Skeletal muscle satellite cell (primary cell): ENCODE results near the gene RPS19BP1.

Experiments
- H3K27me3 ChIP-seq: 2 replicates; pipeline ENCODE4 v1.7.0; 2013; ENCODE audit warnings: low read length; ENCODE audit not compliant: control insufficient read depth, insufficient read depth
- H3K36me3 ChIP-seq: 2 replicates; pipeline ENCODE4 v1.7.0; 2013; ENCODE audit warnings: mild to moderate bottlenecking, control low read depth, low read length; ENCODE audit not compliant: insufficient read depth
- H3K4me1 ChIP-seq: 2 replicates; pipeline ENCODE4 v1.7.0; 2013; ENCODE audit warnings: low read length; ENCODE audit not compliant: control insufficient read depth, insufficient read depth
- H3K4me2 ChIP-seq: 2 replicates; pipeline ENCODE4 v1.7.0; 2013; ENCODE audit warnings: mild to moderate bottlenecking, low read length
- H3K4me3 ChIP-seq: 2 replicates; pipeline ENCODE4 v1.7.0; 2013; ENCODE audit warnings: low read length
- H3K9ac ChIP-seq: 2 replicates; pipeline ENCODE4 v1.7.0; 2013; ENCODE audit warnings: mild to moderate bottlenecking, low read depth, low read length, moderate library complexity
- H3K9me3 ChIP-seq: replicated peaks from 2 replicates; pipeline ENCODE4 v1.7.0; 2013; ENCODE audit warnings: mild to moderate bottlenecking, control low read depth, low read length

Gene RPS19BP1

DNA sequence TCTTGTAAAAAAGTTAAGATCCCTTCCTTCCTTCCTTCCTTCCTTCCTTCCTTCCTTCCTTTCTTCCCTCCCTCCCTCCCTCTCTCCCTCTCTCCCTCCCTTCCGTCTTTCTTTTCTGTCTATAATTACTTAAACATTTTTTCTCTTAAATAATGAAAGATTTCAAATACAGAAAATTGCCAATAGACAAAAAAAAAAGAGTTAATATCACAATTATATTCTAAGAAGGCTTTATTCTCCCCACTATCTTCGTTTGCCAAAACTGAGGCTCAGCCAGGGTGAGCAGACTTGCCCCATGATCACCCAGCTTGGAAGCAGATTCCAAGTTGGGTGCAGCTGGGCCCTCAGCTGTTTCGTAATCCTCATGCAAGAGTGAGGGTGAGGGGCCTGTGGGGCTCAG, 37.7 kb upstream of the RPS19BP1 start:
- Histone ChIP-seq H3K4me1 (peaks cover 10% of the 10 kb centered on the region), H3K27me3 (peaks cover 18% of the 10 kb centered on the region), H3K36me3 (no peaks in the 10 kb centered on the region), H3K9me3 (no peaks in the 10 kb centered on the region), H3K4me3 (no peak overlapping the region), H3K9ac (no peak overlapping the region), H3K4me2 (no peak overlapping the region)

DNA sequence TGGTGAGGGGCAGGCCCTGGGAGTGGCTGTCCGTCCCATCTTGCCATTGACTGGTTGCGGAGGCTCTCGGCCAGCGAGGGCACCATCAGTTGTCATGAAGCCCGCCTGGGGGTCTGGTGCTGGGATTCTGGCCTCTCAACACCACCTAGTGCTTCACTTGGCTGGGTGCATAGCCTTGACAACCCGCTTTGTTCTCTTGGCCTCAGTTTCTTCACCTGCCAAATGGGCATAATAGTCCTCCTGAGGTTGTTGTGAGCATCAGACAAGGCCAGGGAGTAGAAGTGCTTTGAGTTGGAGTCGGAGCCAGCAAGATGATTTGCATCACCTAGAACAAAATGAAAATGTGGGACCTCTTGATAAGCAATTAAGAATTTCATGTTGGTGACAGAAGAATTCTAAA, 36.5 kb upstream of the RPS19BP1 start:
- no peaks in the 10 kb centered on the region for H3K9me3 ChIP-seq
- H3K27me3 ChIP-seq, result peaks cover 18% of the 10 kb centered on the region
- no peaks in the 10 kb centered on the region for H3K36me3 ChIP-seq
- no peak overlapping the region for H3K9ac ChIP-seq
- no peak overlapping the region for H3K4me3 ChIP-seq
- H3K4me2 ChIP-seq, result no peak overlapping the region
- H3K4me1 ChIP-seq, result no peaks in the 10 kb centered on the region

DNA sequence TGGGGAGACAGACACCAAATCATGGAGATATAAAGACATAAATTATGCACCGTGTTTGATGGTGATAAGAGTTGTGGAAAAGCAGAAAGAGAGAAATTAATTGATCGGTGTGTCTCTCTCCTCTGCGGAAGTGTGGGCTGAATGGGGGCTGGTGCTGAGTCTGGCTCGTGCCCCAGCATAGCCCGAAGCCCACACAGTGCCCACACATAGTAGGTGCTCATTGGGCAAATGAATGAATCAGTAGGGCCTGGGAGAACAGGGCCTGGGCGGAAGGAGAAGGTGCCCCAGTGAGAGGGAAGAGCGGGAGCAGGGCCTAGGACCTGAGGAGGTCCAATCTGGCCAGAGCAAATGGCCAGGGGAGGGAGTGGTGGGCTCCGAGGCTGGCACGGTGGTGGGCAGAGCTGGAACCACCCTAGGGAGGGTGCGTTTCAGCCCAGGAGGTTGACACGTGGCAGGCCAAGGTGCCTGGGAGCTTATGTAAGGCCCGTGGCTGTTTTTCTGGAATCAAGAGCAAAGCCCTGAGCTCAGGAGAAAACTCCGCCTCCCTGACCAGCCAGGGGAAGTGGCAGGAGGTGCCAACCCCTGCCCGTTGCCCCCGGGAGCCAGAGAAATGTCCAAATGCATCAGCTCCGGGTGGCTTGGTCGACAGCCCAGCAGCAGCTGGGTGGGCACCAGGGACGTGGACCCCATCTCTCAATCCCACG, 35.9 kb upstream of the RPS19BP1 start:
- H3K9ac ChIP-seq, result no peak overlapping the region
- H3K36me3 ChIP-seq, result no peaks in the 10 kb centered on the region
- peaks cover 18% of the 10 kb centered on the region for H3K27me3 ChIP-seq
- H3K4me3 ChIP-seq, result no peak overlapping the region
- H3K9me3 ChIP-seq, result no peaks in the 10 kb centered on the region
- H3K4me2 ChIP-seq, result no peak overlapping the region
- no peaks in the 10 kb centered on the region for H3K4me1 ChIP-seq

DNA sequence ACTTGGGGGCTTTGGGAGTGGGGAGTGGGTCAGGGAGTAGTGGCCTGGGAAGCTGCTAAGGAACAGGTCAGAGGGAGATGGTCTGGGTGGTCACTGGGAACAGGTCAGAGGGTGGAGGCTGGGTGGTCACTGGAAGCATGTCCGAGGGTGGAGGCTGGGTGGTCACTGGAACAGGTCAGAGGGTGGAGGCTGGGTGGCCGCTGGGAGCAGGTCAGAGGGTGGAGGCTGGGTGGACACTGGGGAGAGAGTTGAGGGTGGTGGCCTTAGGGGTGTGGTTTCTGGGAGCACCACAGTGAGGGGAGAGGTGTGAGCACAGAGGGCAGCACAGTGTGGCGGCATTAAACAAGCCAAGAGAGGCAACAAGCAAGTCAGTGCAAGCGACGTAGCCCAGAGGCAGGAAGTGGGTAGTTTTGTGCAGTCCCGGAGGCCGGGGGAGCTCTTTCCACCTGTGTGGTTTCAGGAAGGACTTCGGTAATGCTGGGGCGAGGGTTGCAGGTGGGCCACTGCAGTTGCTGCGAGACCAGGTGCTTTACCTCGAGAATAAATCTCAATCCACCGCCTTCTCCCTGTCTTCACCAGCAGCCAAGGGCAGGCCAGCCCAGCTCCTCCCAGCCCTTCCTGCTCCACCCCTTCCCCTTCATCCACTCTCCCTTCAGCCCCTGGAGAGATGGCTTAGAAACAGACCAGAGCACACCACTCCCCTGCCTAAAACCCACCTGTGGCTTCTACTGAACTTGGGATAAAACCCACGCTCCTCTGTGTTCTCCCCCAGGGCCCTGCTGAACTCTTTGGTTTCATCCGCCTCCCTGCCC, 34.8 kb upstream of the RPS19BP1 start:
- H3K9me3 ChIP-seq, result no peaks in the 10 kb centered on the region
- no peaks in the 10 kb centered on the region for H3K36me3 ChIP-seq
- peaks cover 24% of the 10 kb centered on the region for H3K27me3 ChIP-seq
- H3K4me3 ChIP-seq, result no peak overlapping the region
- no peak overlapping the region for H3K4me2 ChIP-seq
- H3K4me1 ChIP-seq, result no peaks in the 10 kb centered on the region
- H3K9ac ChIP-seq, result no peak overlapping the region

DNA sequence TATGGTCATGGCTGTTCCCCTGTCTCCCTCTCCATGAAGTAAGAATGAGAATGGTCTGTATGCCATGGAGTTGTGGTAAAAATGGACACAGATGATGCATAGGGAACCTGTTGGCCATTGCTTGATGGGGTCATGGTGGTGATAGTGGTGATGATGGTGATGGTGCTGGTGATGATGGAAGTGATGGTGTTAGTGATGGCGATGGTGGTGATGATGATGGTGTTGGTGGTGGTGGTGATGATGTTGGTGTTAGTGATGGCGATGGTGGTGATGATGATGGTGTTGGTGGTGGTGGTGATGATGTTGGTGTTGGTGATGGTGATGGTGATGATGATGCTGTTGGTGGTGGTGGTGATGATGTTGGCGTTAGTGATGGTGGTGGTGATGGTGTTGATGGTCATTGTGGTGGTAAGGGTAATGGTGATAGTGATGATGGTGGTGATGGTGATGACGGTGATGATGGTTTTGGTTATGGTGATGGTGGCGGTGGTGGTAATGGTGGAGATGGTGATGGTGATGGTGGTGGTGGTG, 32.9 kb upstream of the RPS19BP1 start:
- Histone ChIP-seq H3K9me3 (no peaks in the 10 kb centered on the region), H3K4me3 (no peak overlapping the region), H3K36me3 (no peaks in the 10 kb centered on the region), H3K9ac (no peak overlapping the region), H3K27me3 (peaks cover 21% of the 10 kb centered on the region), H3K4me2 (no peak overlapping the region), H3K4me1 (no peaks in the 10 kb centered on the region)

DNA sequence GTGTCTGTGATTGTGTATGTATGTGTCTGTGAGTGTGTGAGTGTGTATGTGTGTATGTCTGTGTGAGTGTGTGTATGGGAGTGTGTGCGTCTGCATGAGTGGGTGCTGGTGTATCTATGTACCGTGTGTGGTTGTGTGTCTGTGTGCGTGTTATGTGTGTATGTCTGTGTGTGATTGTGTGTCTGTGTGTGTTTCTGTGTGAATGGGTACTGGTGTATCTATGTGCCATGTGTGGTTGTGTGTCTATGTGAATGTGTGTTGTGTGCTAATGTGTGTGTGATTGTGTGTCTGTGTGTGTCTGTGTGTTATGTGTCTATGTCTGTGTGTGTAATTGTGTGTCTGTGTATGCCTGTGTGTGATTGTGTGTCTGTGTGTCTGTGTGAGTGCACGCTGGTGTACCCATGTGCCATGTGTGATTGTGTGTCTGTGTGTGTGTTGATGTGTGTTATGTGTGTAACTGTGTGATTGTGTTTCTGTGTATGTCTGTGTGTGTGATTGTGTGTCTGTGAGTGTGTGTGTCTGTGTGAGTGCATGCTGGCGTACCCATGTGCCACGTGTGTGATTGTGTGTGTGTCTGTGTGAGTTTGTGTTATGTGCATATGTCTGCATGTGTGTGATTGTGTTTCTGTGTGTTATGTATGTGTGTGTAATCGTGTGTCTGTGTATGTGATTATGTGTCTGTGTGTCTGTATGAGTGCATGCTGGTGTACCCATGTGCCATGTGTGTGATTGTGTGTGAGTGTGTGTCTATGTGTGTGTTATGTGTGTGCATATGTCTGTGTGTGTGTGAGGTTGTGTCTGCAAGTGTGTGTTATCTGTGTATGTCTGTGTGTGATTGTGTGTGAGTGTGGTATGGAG, 31.3 kb upstream of the RPS19BP1 start:
- Histone ChIP-seq H3K9ac (no peak overlapping the region), H3K4me1 (no peaks in the 10 kb centered on the region), H3K27me3 (peaks cover 33% of the 10 kb centered on the region), H3K36me3 (no peaks in the 10 kb centered on the region), H3K4me2 (no peak overlapping the region), H3K4me3 (no peak overlapping the region), H3K9me3 (no peaks in the 10 kb centered on the region)

DNA sequence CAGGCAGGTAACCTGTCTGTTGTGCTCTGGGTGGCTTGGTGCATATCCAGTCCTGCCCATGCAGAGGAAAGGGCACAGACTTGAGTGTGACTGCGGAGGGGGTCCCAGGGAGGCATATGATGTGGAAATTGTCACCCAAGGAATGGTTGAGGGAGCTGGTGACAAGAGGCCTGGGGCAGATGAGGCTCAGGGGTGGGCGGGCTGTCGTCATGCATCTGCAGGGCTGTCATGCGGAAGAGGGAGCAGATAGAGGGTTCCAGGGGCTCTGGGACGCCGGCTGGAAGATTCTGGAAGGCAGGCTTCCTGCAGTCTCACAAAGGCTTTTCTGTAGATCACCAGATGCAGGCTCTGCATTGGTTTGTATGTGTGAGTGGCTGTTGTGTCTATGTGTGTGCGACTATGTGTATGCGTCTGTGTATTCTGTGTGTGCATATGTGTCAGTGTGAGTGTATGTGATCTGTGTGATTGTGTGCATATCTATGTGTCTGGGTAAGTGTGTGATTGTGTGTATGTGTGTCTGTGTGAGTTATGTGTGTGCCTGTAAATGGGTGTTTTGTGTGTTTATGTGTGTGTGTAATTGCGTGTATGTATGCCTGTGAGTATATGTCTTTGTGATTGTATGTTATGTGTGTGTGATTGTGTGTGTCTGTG, 30.4 kb upstream of the RPS19BP1 start:
- H3K4me3 ChIP-seq, result no peak overlapping the region
- no peaks in the 10 kb centered on the region for H3K4me1 ChIP-seq
- no peaks in the 10 kb centered on the region for H3K36me3 ChIP-seq
- H3K9me3 ChIP-seq, result no peaks in the 10 kb centered on the region
- H3K27me3 ChIP-seq, result peaks cover 41% of the 10 kb centered on the region
- no peak overlapping the region for H3K9ac ChIP-seq
- no peak overlapping the region for H3K4me2 ChIP-seq

DNA sequence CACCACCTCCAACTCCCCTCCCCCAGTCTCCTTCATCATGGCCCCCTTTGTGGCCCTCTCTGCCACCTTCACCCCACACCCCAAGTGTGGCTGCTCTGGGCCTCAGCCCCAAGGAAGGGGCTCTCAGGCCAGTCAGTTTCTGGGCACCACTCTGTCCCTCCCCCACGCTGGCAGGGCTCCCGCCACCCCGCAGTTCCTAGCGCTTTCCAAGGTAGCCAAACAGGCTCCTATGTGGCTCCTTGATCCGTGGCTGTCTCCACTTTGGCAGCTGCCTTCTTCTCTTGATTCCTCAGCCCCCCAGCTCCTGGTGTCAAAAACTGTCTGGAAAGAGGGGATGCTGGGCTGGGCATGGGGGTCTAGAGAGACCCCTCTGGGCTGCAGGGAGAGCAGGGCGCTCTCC, 27.6 kb upstream of the RPS19BP1 start:
- Histone ChIP-seq H3K9me3 (no peaks in the 10 kb centered on the region), H3K4me3 (no peak overlapping the region), H3K36me3 (no peaks in the 10 kb centered on the region), H3K4me1 (no peaks in the 10 kb centered on the region), H3K27me3 (peaks cover 62% of the 10 kb centered on the region), H3K9ac (no peak overlapping the region), H3K4me2 (no peak overlapping the region)

DNA sequence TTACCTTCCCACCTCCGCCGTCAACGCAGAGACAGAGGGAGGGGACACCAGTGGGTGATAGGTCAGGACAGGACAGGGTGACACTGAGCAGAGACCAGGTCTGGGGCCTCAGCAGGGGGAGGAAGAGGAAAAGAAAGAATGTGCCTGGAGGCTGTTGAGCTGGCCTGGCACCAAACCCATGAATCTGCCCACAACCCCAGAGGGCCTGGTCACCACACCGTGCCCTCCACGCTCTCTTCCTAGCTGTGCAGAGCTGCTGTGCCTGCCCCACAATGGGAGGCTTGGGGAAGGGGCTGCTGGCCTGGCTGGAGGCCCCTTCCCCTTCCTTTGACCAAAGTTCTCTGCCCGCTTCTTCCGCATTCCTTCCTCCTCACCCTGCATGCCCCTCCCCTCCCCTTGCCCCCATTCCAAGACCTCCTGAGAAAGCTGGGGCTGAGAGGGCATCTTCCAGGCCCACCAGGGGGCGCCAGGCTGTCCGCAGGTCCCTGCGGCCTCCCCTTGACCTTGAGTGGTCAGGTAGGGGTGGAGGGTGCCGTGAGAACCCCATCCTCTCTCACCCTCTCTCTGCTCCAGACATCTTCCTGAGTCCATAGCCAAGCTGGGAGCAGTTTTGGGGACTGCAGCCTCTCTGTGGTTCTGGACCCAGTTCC, 27.0 kb upstream of the RPS19BP1 start:
- no peaks in the 10 kb centered on the region for H3K4me1 ChIP-seq
- no peaks in the 10 kb centered on the region for H3K9me3 ChIP-seq
- no peak overlapping the region for H3K9ac ChIP-seq
- no peaks in the 10 kb centered on the region for H3K36me3 ChIP-seq
- H3K27me3 ChIP-seq, result peaks cover 62% of the 10 kb centered on the region
- H3K4me2 ChIP-seq, result no peak overlapping the region
- H3K4me3 ChIP-seq, result no peak overlapping the region

DNA sequence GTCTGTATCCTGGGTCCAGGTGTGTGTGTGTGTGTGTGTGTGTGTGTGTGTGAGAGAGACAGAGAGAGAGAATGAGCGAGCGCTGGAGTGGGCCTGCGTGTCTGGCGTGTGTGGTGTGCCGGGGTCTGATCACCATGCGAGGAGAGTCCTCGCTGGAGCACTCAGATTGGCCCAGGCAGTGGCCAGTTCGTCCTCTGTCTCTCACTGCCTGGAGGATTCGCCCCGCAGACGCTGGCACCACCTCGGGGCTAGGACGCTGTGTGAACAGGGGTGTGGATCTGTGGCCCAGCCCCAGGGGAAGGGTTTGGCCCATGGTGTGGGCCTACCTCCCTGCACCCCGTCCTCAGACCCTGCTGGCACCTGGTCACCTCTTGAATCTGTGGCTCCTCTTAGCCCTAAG, 26.4 kb upstream of the RPS19BP1 start:
- Histone ChIP-seq H3K4me1 (no peaks in the 10 kb centered on the region), H3K9me3 (no peaks in the 10 kb centered on the region), H3K9ac (no peak overlapping the region), H3K4me2 (no peak overlapping the region), H3K27me3 (peaks cover 66% of the 10 kb centered on the region), H3K4me3 (no peak overlapping the region), H3K36me3 (no peaks in the 10 kb centered on the region)
